ENCODE results near the gene TPSB2.

- TF ChIP-seq, protein P1, sequence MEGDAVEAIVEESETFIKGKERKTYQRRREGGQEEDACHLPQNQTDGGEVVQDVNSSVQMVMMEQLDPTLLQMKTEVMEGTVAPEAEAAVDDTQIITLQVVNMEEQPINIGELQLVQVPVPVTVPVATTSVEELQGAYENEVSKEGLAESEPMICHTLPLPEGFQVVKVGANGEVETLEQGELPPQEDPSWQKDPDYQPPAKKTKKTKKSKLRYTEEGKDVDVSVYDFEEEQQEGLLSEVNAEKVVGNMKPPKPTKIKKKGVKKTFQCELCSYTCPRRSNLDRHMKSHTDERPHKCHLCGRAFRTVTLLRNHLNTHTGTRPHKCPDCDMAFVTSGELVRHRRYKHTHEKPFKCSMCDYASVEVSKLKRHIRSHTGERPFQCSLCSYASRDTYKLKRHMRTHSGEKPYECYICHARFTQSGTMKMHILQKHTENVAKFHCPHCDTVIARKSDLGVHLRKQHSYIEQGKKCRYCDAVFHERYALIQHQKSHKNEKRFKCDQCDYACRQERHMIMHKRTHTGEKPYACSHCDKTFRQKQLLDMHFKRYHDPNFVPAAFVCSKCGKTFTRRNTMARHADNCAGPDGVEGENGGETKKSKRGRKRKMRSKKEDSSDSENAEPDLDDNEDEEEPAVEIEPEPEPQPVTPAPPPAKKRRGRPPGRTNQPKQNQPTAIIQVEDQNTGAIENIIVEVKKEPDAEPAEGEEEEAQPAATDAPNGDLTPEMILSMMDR (IDR thresholded peaks at IDR 0.05) = no peak
- no peak for TF ChIP-seq POLR2A (IDR thresholded peaks at IDR 0.05)
Measured at GRCh38 chr16:1215574-1216295, 14.2 kb downstream of the TPSB2 start.
